NB4 (cell line): ENCODE measurements around the gene BAHD1.

Experiments
- DNase-seq: peaks from one replicate; pipeline ENCODE4 v3.0.0; 2010; ENCODE audit warnings: low read depth
- H3K4me3 ChIP-seq: one replicate; pipeline ENCODE4 v1.5.1; 2011; ENCODE audit warnings: mild to moderate bottlenecking, low read depth, low read length, moderate library complexity
- MYC ChIP-seq: IDR thresholded peaks from 2 replicates; pipeline ENCODE4 v1.6.1; 2011; ENCODE audit warnings: low read depth, low read length
- POLR2A ChIP-seq: IDR thresholded peaks from 2 replicates; pipeline ENCODE4 v1.6.1; 2011; ENCODE audit warnings: mild to moderate bottlenecking; ENCODE audit not compliant: insufficient read length; ENCODE audit errors: extremely low read depth
- TF ChIP-seq, protein P1 (sequence below): IDR thresholded peaks from 2 replicates; pipeline ENCODE4 v1.6.1; 2011; ENCODE audit warnings: low read depth, low read length
- TF ChIP-seq, protein P2 (sequence below): IDR thresholded peaks from one replicate; pipeline ENCODE4 v1.5.1; 2012; ENCODE audit warnings: low read depth, low read length

BAHD1 gene

DNA sequence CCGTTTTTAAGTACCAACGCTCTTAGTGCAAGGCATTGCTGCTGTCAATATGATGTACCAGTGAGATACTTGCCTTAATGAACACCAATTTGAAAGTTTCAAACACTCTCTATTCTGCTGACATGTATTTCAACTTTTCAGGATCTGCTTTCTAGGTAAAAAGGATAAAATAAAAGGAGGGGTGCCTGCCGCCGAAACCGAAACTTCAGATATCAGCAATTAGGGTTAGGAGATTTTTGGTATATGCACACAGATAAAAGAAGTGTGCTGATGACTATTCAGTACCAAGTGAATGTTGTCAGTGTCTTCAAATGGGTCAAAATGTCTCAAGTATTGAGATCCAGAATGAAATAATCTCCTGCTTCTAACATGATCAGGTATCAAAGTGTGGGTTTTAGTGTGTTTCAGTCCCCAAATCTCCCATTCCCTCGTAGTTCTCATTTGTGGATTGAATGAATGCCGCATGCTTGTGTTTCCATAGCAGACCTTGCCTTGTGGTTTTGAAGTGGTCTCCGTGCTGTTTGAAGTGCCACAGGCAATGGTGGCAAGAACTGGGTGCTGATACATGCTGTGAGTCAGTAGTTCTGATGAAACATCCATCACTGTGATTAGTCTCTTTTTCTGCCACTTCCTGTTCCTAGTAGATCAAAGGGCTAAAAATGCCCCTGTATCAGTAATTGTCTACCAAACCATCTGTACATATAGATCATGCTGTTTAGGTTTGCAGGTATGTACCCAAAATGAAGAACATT, 52.5 kb downstream of the BAHD1 start:
- no peak overlapping the region for H3K4me3 ChIP-seq
- no peak for TF ChIP-seq MYC
- DNase-seq = peak; percentile 77

DNA sequence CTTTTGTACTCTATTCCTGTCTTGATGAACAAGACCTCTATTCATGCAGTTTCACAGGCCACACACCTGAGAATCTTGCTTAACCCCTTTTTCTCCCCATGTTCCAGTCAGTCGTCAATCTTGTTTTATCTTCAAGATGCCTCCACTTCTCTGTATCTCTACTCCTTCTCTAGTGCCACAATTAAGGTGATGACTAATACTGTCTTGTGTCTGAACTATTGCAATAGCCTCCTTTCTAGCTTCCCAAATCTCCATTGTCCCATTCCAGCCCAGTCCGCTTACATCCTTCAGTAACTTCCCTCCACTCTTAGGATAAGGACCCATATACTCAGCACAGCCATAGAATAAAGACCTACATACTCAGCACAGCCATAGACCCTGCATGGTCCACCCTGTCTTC, 54.8 kb downstream of the BAHD1 start:
- TF ChIP-seq MYC (no peak), POLR2A (no peak)
- TF ChIP-seq, protein P1, sequence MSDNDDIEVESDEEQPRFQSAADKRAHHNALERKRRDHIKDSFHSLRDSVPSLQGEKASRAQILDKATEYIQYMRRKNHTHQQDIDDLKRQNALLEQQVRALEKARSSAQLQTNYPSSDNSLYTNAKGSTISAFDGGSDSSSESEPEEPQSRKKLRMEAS = no peak
- TF ChIP-seq, protein P2, sequence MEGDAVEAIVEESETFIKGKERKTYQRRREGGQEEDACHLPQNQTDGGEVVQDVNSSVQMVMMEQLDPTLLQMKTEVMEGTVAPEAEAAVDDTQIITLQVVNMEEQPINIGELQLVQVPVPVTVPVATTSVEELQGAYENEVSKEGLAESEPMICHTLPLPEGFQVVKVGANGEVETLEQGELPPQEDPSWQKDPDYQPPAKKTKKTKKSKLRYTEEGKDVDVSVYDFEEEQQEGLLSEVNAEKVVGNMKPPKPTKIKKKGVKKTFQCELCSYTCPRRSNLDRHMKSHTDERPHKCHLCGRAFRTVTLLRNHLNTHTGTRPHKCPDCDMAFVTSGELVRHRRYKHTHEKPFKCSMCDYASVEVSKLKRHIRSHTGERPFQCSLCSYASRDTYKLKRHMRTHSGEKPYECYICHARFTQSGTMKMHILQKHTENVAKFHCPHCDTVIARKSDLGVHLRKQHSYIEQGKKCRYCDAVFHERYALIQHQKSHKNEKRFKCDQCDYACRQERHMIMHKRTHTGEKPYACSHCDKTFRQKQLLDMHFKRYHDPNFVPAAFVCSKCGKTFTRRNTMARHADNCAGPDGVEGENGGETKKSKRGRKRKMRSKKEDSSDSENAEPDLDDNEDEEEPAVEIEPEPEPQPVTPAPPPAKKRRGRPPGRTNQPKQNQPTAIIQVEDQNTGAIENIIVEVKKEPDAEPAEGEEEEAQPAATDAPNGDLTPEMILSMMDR = no peak
- no peak overlapping the region for H3K4me3 ChIP-seq
- no peak for DNase-seq

DNA sequence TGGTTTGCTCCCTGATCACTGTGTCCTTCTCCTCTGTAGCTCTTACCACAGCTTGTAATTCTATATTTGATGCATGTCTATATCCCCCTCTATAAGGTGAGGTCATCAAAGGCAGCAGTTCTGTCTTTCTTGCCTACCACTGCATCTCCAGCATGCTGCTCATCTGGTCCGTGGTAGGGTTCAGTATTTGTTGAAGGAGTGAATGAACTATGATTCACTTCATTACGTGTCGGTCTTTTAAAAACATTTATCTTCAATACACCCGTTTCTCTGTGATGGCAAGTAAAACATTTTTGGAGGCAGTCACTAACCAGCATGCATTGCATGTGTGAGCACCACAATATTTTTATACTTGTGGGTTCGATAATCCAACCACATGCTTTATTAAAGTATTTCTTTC, 57.7 kb downstream of the BAHD1 start:
- H3K4me3 ChIP-seq = no peak overlapping the region
- DNase-seq = no peak
- TF ChIP-seq, protein P2 = no peak
- TF ChIP-seq POLR2A (no peak), MYC (no peak)
- TF ChIP-seq, protein P1 = no peak

DNA sequence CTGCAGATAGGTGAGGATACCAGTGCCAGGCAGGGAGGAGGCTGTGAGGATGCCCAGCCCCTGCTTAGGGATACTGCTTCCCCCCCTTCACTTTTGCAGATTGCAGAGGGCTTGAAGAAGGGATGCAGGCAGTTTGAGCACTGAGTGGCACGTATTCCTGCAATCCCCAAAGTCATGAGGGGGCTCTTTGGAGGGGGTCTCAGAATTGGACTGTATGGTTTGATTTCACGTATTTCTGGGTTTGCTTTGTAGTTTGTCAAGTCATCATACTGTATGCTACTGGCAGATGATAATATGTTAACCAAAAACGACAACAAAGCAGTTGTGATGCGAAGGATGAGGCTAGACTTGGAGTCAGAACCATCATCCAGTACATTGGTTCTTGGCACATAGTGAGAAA, 58.1 kb downstream of the BAHD1 start:
- no peak overlapping the region for H3K4me3 ChIP-seq
- no peak for DNase-seq
- TF ChIP-seq POLR2A = no peak
- TF ChIP-seq, protein P2 = no peak
- TF ChIP-seq, protein P1 = no peak
- no peak for TF ChIP-seq MYC

DNA sequence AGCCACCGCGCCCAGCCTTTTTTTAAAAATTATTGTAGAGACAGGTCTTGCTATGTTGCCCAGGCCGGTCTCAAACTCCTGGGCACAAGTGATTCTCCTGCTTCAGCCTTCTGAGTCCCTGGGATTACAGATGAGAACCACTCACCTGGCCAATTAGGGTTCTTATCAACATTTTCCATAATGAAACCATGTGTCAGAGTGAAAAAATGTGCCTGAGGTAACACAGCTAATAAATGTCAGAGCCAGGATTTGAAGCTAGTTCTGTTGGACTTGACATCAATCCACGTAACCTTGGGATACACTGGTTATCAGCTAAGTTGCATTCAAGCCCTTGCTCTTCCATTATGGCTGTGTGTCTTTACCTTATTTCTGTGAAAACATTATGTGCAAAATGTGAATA, 59.2 kb downstream of the BAHD1 start:
- H3K4me3 ChIP-seq = no peak overlapping the region
- DNase-seq = no peak
- TF ChIP-seq POLR2A (no peak), MYC (no peak)
- TF ChIP-seq, protein P1 = no peak
- TF ChIP-seq, protein P2 = no peak

DNA sequence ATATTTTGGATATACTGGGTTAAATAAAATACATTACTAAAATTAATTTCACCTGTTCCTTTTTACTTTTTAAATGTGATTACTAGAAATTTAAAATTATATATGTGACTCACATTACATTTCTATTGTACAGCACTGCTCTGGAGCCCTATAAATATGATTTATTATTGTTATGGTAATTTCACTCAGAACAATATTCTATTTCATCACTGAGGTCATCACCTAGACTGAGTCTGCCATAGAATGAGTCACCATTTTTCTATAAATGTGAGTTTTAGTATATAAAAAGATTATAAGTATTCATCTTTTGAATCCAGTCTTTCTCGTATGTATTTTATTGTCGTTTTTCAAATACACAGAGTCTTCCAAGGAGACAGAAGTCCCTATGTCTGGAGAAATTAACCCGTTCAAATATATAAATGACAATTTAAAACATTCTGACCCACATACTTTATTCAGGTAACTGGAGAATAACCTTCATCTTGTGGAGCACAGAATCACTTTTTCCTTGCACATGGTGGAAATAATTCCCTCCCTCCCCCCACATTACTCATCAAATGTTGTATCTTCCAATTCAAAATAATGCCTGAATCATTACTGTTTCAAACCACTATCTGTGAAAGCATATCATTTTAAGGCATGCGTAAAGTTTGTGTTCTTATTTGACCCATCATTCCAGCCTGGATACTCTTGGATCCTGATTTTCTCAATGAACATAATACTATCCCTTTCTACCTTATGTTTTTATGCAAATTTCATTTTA, 60.0 kb downstream of the BAHD1 start:
- H3K4me3 ChIP-seq = no peak overlapping the region
- TF ChIP-seq, protein P1 = no peak
- TF ChIP-seq, protein P2 = no peak
- no peak for TF ChIP-seq MYC
- DNase-seq = no peak
